GM12878 (cell line): ENCODE data around the gene SRP54. TPM values are rescaled to one million over a fixed set of nuclear protein-coding genes. Genes with fewer than 3 reads are reported as not detected.

ENCODE experiments used
- ATAC-seq: fragments of 200-7000 bp; cut with Tn5 transposase; 3 replicates; pipeline ENCODE4 v1.9.1; 2020; ENCODE audit warnings: mild to moderate bottlenecking, moderate library complexity
- BruUV-seq: library from RNA; stranded (reverse); fragments of 400-500 nt; replicated peaks from 2 replicates; lab custom pipeline; 2021; lab: Mats Ljungman, UMichigan
- CTCF ChIA-PET: fragments of 300-600 bp; sonication (Branson Sonifier 250); formaldehyde crosslinking; extraction: SDS; loops from one replicate; lab custom pipeline; 2021; ENCODE audit warnings: inconsistent platforms; lab: Yijun Ruan, JAX
- POLR2A ChIA-PET: fragments of 350-600 bp; formaldehyde crosslinking; extraction: SDS; loops from one replicate; lab custom pipeline; 2021; ENCODE audit warnings: inconsistent platforms; lab: Charles Lee
- RAD21 ChIA-PET: fragments of 300-600 bp; sonication (Branson Sonifier 250); formaldehyde crosslinking; loops from one replicate; lab custom pipeline; 2023; ENCODE audit warnings: antibody characterized with exemption; ENCODE audit not compliant: unreplicated experiment; lab: Charles Lee
- SMC1A ChIA-PET: fragments of 300-600 bp; sonication (Branson Sonifier 250); formaldehyde crosslinking; loops from one replicate; lab custom pipeline; 2023; ENCODE audit not compliant: unreplicated experiment, uncharacterized antibody; lab: Charles Lee
- DNase-seq: peaks from one replicate; pipeline ENCODE4 v3.0.0-alpha.2; 2011; ENCODE audit warnings: low read depth, low spot score
- FAIRE-seq: peaks from 3 replicates; lab custom pipeline; 2011; peaks lifted over from hg19 to GRCh38; lab: Jason Lieb, UNC
- H2AFZ ChIP-seq: 2 replicates; pipeline ENCODE4 v1.6.0; 2011; ENCODE audit warnings: low read depth, low read length, control low read depth; ENCODE audit not compliant: control insufficient read depth
- H3K27ac ChIP-seq: 2 replicates; pipeline ENCODE4 v1.5.1; 2011; ENCODE audit warnings: control low read depth; ENCODE audit not compliant: control insufficient read depth, insufficient read depth
- H3K27me3 ChIP-seq, 2 experiments: replicated peaks in 1 of 2; 2 replicates each; pipeline versions ENCODE4 v1.6.0 to v1.6.1; 2011; ENCODE audit warnings: low read length in 1 of 2; ENCODE audit not compliant: control insufficient read depth in 2 of 2, insufficient read depth in 2 of 2
- H3K36me3 ChIP-seq, 2 experiments: 2 replicates each; pipeline ENCODE4 v1.5.1; 2011; ENCODE audit warnings: low read length in 1 of 2; ENCODE audit not compliant: control insufficient read depth in 2 of 2, insufficient read depth in 2 of 2
- H3K4me1 ChIP-seq: 2 replicates; pipeline ENCODE4 v1.6.1; 2011; ENCODE audit warnings: mild to moderate bottlenecking, low read length, moderate library complexity, mixed read lengths; ENCODE audit not compliant: control insufficient read depth, insufficient read depth
- H3K4me2 ChIP-seq: 2 replicates; pipeline ENCODE4 v1.6.0; 2011; ENCODE audit warnings: control low read depth; ENCODE audit not compliant: control insufficient read depth, insufficient read depth
- H3K4me3 ChIP-seq: fragments of 200-600 bp; sonication (generic); 2 replicates; pipeline ENCODE4 v1.5.1; 2016
- H3K79me2 ChIP-seq: 2 replicates; pipeline ENCODE4 v1.6.0; 2011; ENCODE audit warnings: low read length; ENCODE audit not compliant: control insufficient read depth, insufficient read depth
- H3K9ac ChIP-seq: 2 replicates; pipeline ENCODE4 v1.8.0; 2011; ENCODE audit warnings: low read length, control low read depth, mixed read lengths; ENCODE audit not compliant: control insufficient read depth, insufficient read depth
- H3K9me3 ChIP-seq: replicated peaks from 3 replicates; pipeline ENCODE4 v1.5.1; 2011; ENCODE audit warnings: mild to moderate bottlenecking, low read length; ENCODE audit not compliant: control insufficient read depth, insufficient read depth
- H4K20me1 ChIP-seq: 2 replicates; pipeline ENCODE4 v1.6.0; 2011; ENCODE audit not compliant: control insufficient read depth, insufficient read depth
- BCL11A ChIP-seq: IDR thresholded peaks from 2 replicates; pipeline ENCODE4 v1.6.1; 2011; ENCODE audit warnings: low read depth, low read length
- CHD2 ChIP-seq: IDR thresholded peaks from 2 replicates; pipeline ENCODE4 v1.6.1; 2011; ENCODE audit warnings: low read depth, low read length, improper control_type of control experiment, borderline replicate concordance
- GATAD2B ChIP-seq: fragments of 450-650 bp; conservative IDR thresholded peaks from 2 replicates; pipeline ENCODE4 v1.6.1; 2017; ENCODE audit warnings: low read depth, mild to moderate bottlenecking, moderate library complexity
- MEF2B ChIP-seq: fragments of 450-650 bp; IDR thresholded peaks from 2 replicates; pipeline ENCODE4 v1.6.1; 2018; ENCODE audit warnings: mild to moderate bottlenecking, moderate library complexity; ENCODE audit not compliant: partially characterized antibody, poor library complexity, severe bottlenecking
- NFYA ChIP-seq: IDR thresholded peaks from 2 replicates; pipeline ENCODE4 v1.6.1; 2011; ENCODE audit warnings: low read depth, mild to moderate bottlenecking, low read length, improper control_type of control experiment, borderline replicate concordance
- RFX5 ChIP-seq: IDR thresholded peaks from 2 replicates; pipeline ENCODE4 v1.6.1; 2011; ENCODE audit warnings: low read depth, low read length, improper control_type of control experiment
- YY1 ChIP-seq: IDR thresholded peaks from 2 replicates; pipeline ENCODE4 v1.6.1; 2011; ENCODE audit warnings: low read depth, mild to moderate bottlenecking, low read length
- ZSCAN29 ChIP-seq: fragments of 450-650 bp; IDR thresholded peaks from 2 replicates; pipeline ENCODE4 v1.6.1; 2017; ENCODE audit warnings: mild to moderate bottlenecking, moderate library complexity
- WGBS: methylation state at CpG from one replicate; pipeline ENCODE4 v1.1.6; 2016; ENCODE audit warnings: low lambda C conversion rate; ENCODE audit not compliant: insufficient replicate concordance, insufficient coverage; ENCODE audit errors: missing lambda C conversion rate; 5-methylcytosine and 5-hydroxymethylcytosine counted together
- in situ Hi-C: fragments of 300-500 bp; cut with MboI; formaldehyde crosslinking; loops from 9 replicates; pipeline ENCODE4 v1.14.3; 2018; ENCODE audit warnings: mixed read lengths
- intact Hi-C: fragments of 100-400 bp; cut with micrococcal nuclease; formaldehyde crosslinking; loops from one replicate; pipeline ENCODE4 v1.14.2; 2022; ENCODE audit not compliant: unreplicated experiment
- polyA plus RNA-seq, 11 experiments: library from polyadenylated mRNA; depleted of rRNA in 4 of 11; unstranded in 6 of 11; stranded (reverse) in 5 of 11; fragments of >200 nt; fragmentation: Nextera tagmentation in 4 of 11; fragmentation: Illumina TruSeq in 1 of 11; extraction: Ambion mirVana in 4 of 11; extraction: Trizol in 1 of 11; gene quantifications; 1 replicate in 1 of 11; 2 replicates in 10 of 11; pipeline versions ENCODE4 v1.2.1 to v1.2.3, GENCODE V29; 2011 to 2016; ENCODE audit warnings: inconsistent platforms in 2 of 11, missing spikeins in 2 of 11, low read depth in 1 of 11
- total RNA-seq, 4 experiments: library from RNA; depleted of rRNA in 3 of 4; stranded (reverse); fragments of >200 nt in 3 of 4; fragmentation: Illumina TruSeq in 1 of 4; extraction: Trizol in 1 of 4; gene quantifications; 2 replicates each; pipeline versions ENCODE4 v1.2.1 to v1.2.3, GENCODE V29; 2013 to 2021
- TF ChIP-seq, protein P1 (sequence below): fragments of 450-650 bp; conservative IDR thresholded peaks from 2 replicates; pipeline ENCODE4 v1.6.1; 2017; ENCODE audit warnings: mild to moderate bottlenecking, moderate library complexity
- TF ChIP-seq, protein P2 (sequence below): fragments of 450-650 bp; formaldehyde crosslinking; IDR thresholded peaks from 2 replicates; pipeline ENCODE4 v1.4.0; 2020; ENCODE audit warnings: mild to moderate bottlenecking, moderate library complexity
- TF ChIP-seq, protein P3 (sequence below): IDR thresholded peaks from 2 replicates; pipeline ENCODE4 v1.6.1; 2012; ENCODE audit warnings: low read depth, low read length, improper control_type of control experiment

The SRP54 gene
- total and polyA plus RNA-seq, 10 of the 15 experiments (the other 5 are each of a cell fraction or from before 2014, with no cell fraction given), result 54.1 to 130 (median 72.3) TPM

DNA sequence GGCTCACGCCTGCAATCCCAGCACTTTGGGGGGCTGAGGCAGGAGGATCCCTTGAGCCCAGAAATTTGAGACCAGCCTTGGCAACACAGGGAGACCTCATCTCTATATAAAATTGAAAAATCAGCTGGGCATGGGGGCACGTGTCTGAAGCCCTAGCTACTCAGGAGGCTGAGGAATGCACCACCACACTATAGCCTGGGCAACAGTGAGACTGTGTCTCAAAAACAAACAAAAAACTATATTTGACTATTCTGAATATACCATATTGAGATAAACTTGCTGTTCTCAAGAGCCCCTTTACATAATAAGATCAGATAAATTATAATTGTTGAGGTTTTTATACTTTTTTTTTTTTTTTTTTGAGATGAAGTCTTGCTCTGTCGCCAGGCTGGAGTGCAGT, 44.9 kb upstream of the SRP54 start:
- ChIA-PET SMC1A (no interaction called here), CTCF (no interaction called here)
- FAIRE-seq, result no peak

DNA sequence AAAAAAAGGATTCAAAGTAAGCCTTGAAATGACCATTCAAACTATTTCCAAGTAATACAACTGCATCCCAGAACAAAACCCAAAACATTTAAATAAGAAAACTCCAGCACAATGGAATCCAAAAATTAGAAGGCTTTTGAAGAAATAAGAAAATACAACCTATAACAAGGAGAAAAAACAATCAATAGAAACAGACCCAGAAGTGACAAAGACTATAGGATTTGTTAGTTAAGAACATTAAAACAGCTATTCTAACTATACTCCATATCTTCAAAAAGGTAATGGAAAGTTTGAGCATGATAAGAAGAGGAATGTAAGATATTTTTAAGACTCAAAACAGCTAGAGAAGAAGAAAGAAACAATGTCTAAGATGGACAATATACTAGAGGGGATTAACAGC, 39.3 kb upstream of the SRP54 start:
- no peak overlapping the region for H2AFZ ChIP-seq
- no peak overlapping the region for H3K9ac ChIP-seq
- SMC1A ChIA-PET, result no interaction called here
- no peaks in the 10 kb centered on the region for H3K27me3 ChIP-seq
- intact Hi-C loops, result no loop called here
- POLR2A ChIA-PET, result no interaction called here
- no TSS peak for BruUV-seq
- FAIRE-seq (no peak), ATAC-seq (no peak), DNase-seq (no peak)
- H4K20me1 ChIP-seq, result no peaks in the 10 kb centered on the region
- H3K79me2 ChIP-seq, result no peaks in the 10 kb centered on the region
- in situ Hi-C loops, result no loop called here
- H3K27ac ChIP-seq, result no peak overlapping the region
- H3K9me3 ChIP-seq, result no peaks in the 10 kb centered on the region; the same call in 2 of the 3 replicates
- no peaks in the 10 kb centered on the region for H3K4me1 ChIP-seq
- no peak overlapping the region for H3K4me2 ChIP-seq
- H3K4me3 ChIP-seq, result no peak overlapping the region
- RAD21 ChIA-PET, result no interaction called here
- no peaks in the 10 kb centered on the region; a peak in 1 of 4 replicates for H3K36me3 ChIP-seq
- CTCF ChIA-PET, result no interaction called here
- TF ChIP-seq, protein P1, sequence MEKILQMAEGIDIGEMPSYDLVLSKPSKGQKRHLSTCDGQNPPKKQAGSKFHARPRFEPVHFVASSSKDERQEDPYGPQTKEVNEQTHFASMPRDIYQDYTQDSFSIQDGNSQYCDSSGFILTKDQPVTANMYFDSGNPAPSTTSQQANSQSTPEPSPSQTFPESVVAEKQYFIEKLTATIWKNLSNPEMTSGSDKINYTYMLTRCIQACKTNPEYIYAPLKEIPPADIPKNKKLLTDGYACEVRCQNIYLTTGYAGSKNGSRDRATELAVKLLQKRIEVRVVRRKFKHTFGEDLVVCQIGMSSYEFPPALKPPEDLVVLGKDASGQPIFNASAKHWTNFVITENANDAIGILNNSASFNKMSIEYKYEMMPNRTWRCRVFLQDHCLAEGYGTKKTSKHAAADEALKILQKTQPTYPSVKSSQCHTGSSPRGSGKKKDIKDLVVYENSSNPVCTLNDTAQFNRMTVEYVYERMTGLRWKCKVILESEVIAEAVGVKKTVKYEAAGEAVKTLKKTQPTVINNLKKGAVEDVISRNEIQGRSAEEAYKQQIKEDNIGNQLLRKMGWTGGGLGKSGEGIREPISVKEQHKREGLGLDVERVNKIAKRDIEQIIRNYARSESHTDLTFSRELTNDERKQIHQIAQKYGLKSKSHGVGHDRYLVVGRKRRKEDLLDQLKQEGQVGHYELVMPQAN, result no peak
- TF ChIP-seq RFX5, result no peak
- TF ChIP-seq, protein P2, sequence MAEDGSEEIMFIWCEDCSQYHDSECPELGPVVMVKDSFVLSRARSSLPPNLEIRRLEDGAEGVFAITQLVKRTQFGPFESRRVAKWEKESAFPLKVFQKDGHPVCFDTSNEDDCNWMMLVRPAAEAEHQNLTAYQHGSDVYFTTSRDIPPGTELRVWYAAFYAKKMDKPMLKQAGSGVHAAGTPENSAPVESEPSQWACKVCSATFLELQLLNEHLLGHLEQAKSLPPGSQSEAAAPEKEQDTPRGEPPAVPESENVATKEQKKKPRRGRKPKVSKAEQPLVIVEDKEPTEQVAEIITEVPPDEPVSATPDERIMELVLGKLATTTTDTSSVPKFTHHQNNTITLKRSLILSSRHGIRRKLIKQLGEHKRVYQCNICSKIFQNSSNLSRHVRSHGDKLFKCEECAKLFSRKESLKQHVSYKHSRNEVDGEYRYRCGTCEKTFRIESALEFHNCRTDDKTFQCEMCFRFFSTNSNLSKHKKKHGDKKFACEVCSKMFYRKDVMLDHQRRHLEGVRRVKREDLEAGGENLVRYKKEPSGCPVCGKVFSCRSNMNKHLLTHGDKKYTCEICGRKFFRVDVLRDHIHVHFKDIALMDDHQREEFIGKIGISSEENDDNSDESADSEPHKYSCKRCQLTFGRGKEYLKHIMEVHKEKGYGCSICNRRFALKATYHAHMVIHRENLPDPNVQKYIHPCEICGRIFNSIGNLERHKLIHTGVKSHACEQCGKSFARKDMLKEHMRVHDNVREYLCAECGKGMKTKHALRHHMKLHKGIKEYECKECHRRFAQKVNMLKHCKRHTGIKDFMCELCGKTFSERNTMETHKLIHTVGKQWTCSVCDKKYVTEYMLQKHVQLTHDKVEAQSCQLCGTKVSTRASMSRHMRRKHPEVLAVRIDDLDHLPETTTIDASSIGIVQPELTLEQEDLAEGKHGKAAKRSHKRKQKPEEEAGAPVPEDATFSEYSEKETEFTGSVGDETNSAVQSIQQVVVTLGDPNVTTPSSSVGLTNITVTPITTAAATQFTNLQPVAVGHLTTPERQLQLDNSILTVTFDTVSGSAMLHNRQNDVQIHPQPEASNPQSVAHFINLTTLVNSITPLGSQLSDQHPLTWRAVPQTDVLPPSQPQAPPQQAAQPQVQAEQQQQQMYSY (CRISPR knock-in tag), result no peak
- TF ChIP-seq CHD2, result no peak
- TF ChIP-seq YY1, result no peak
- TF ChIP-seq, protein P3, sequence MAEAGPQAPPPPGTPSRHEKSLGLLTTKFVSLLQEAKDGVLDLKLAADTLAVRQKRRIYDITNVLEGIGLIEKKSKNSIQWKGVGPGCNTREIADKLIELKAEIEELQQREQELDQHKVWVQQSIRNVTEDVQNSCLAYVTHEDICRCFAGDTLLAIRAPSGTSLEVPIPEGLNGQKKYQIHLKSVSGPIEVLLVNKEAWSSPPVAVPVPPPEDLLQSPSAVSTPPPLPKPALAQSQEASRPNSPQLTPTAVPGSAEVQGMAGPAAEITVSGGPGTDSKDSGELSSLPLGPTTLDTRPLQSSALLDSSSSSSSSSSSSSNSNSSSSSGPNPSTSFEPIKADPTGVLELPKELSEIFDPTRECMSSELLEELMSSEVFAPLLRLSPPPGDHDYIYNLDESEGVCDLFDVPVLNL, result no peak

More for the DNA sequence above, 44.9 kb upstream of the SRP54 start:
- Histone ChIP-seq H3K4me3 (no peak overlapping the region), H4K20me1 (no peaks in the 10 kb centered on the region), H3K27ac (no peak overlapping the region), H3K27me3 (no peaks in the 10 kb centered on the region), H3K9ac (no peak overlapping the region), H2AFZ (no peak overlapping the region), H3K79me2 (no peaks in the 10 kb centered on the region), H3K4me2 (no peak overlapping the region), H3K36me3 (no peaks in the 10 kb centered on the region), H3K4me1 (no peaks in the 10 kb centered on the region), H3K9me3 (no peaks in the 10 kb centered on the region)
- BruUV-seq, result no TSS peak
- TF ChIP-seq ZSCAN29 (no peak), BCL11A (no peak), GATAD2B (no peak), MEF2B (no peak), NFYA (no peak)
- TF ChIP-seq, protein P3, result no peak
- POLR2A ChIA-PET, result no interaction called here
- WGBS, result 50% methylated on average over 2 of the region's 3 CpGs
- RAD21 ChIA-PET, result interaction anchor here (0.7 to 0.8 kb wide), 2 partner anchors 45 to 1772 kb away, joined by 3 read pairs; partner anchors contain the start of gene SRP54
- intact Hi-C loops, result no loop called here
- DNase-seq (no peak), ATAC-seq (peak; percentile 35)
- in situ Hi-C loops, result no loop called here
